Muscle layer of colon (tissue), 2 donors: ENCODE data around the gene KANK2.
"Not testable (repeated sequence)": the region's sequence is repeated elsewhere in the genome, so short reads cannot be mapped to it uniquely, and the experiment has no call there.

Experiments
- H3K27ac ChIP-seq: one replicate; pipeline ENCODE4 v1.7.0; 2013; ENCODE audit warnings: low read depth, mild to moderate bottlenecking, low read length, moderate library complexity
- H3K27me3 ChIP-seq, 2 donors: one replicate each; pipeline ENCODE4 v1.7.0; 2013; ENCODE audit warnings: low read length in 2 of 2, mild to moderate bottlenecking in 2 of 2; ENCODE audit not compliant: insufficient read depth in 2 of 2, control insufficient read depth in 1 of 2
- H3K36me3 ChIP-seq: one replicate; pipeline ENCODE4 v1.7.0; 2013; ENCODE audit warnings: mild to moderate bottlenecking, low read length; ENCODE audit not compliant: insufficient read depth
- H3K4me1 ChIP-seq: one replicate; pipeline ENCODE4 v1.7.0; 2013; ENCODE audit warnings: mild to moderate bottlenecking, low read length; ENCODE audit not compliant: insufficient read depth
- H3K4me3 ChIP-seq, 2 donors: one replicate each; pipeline ENCODE4 v1.7.0; 2013; ENCODE audit warnings: low read length in 2 of 2, low read depth in 1 of 2, mild to moderate bottlenecking in 1 of 2, moderate library complexity in 1 of 2
- H3K9ac ChIP-seq: one replicate; pipeline ENCODE4 v1.7.0; 2013; ENCODE audit warnings: low read length
- H3K9me3 ChIP-seq: one replicate; pipeline ENCODE4 v1.7.0; 2013; ENCODE audit warnings: mild to moderate bottlenecking, low read length
- donor health status: abdominal sarcoma.
- donor health status: Adenocarcinoma of cecum.

The KANK2 gene

GRCh38 chr19:11165486-11166030 is 31.8 kb downstream of the KANK2 start:
- Histone ChIP-seq H3K4me3 (no peak overlapping the region), H3K27me3 (no peaks in the 10 kb centered on the region), H3K9ac (peak overlapping the region; percentile 14), H3K27ac (peak overlapping the region; percentile 84), H3K36me3 (peaks cover 58% of the 10 kb centered on the region), H3K4me1 (peaks cover 51% of the 10 kb centered on the region), H3K9me3 (no peaks in the 10 kb centered on the region)

- Histone ChIP-seq H3K9ac (peak overlapping the region; percentile 1), H3K36me3 (peaks cover 52% of the 10 kb centered on the region), H3K27ac (peak overlapping the region; percentile 84), H3K4me3 (no peak overlapping the region), H3K27me3 (no peaks in the 10 kb centered on the region), H3K9me3 (no peaks in the 10 kb centered on the region), H3K4me1 (peaks cover 51% of the 10 kb centered on the region)
These were observed 32.4 kb downstream of the KANK2 start for GRCh38 chr19:11164879-11165406.

GRCh38 chr19:11164296-11164695 is 33.0 kb downstream of the KANK2 start:
- Histone ChIP-seq H3K27ac (peak overlapping the region; percentile 84), H3K9me3 (no peaks in the 10 kb centered on the region), H3K36me3 (peaks cover 46% of the 10 kb centered on the region), H3K9ac (peak overlapping the region; percentile 1), H3K27me3 (no peaks in the 10 kb centered on the region), H3K4me3 (no peak overlapping the region), H3K4me1 (peaks cover 55% of the 10 kb centered on the region)

DNA sequence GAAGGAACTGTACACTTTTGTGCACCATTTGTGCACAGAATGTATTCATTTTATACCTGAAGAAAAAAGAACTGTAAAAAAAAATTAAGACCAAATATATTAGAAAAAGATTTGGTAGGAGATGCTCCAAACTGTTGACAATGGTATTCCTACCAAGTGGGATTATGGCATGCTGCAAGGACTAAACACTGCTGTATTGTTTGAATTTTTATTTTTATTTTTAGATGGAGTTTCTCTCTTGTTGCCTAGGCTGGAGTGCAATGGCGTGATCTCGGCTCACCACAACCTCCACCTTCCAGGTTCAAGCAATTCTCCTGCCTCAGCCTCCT is 36.9 kb downstream of the KANK2 start:
- H3K9me3 ChIP-seq, H3K9ac ChIP-seq, H3K27me3 ChIP-seq, H3K36me3 ChIP-seq, H3K4me3 ChIP-seq: not testable (repeated sequence)
- Histone ChIP-seq H3K4me1 (peaks cover 57% of the 10 kb centered on the region), H3K27ac (peak overlapping the region; percentile 66)

GRCh38 chr19:11159598-11160439 is 37.5 kb downstream of the KANK2 start:
- H3K4me3 ChIP-seq, result no peak overlapping the region
- H3K27ac ChIP-seq, result peak overlapping the region; percentile 66
- H3K9me3 ChIP-seq, result no peaks in the 10 kb centered on the region
- peaks cover 8% of the 10 kb centered on the region for H3K36me3 ChIP-seq
- H3K27me3 ChIP-seq, result no peaks in the 10 kb centered on the region
- H3K9ac ChIP-seq, result no peak overlapping the region
- H3K4me1 ChIP-seq, result peaks cover 56% of the 10 kb centered on the region

- no peaks in the 10 kb centered on the region for H3K9me3 ChIP-seq
- H3K9ac ChIP-seq, result no peak within 1 kb of the TSS
- H3K4me3 ChIP-seq, result peak within 1 kb of the TSS; percentile 39 to 62
- peaks cover 51% of the 10 kb centered on the region for H3K4me1 ChIP-seq
- H3K36me3 ChIP-seq, result no peaks in the 10 kb centered on the region
- H3K27ac ChIP-seq, result peak within 1 kb of the TSS; percentile 35
- H3K27me3 ChIP-seq, result no peaks in the 10 kb centered on the region
These were observed 41.8 kb downstream of the KANK2 start, which contains the start of gene SPC24 for GRCh38 chr19:11155373-11156120. Gene SPC24 (minus strand): TSS chr19:11155782. CDS start chr19:11155776, 6 bp downstream.

- Histone ChIP-seq H3K4me1 (peaks cover 46% of the 10 kb centered on the region), H3K27ac (no peak overlapping the region), H3K27me3 (no peaks in the 10 kb centered on the region), H3K9me3 (no peaks in the 10 kb centered on the region), H3K9ac (no peak overlapping the region), H3K36me3 (no peaks in the 10 kb centered on the region), H3K4me3 (no peak overlapping the region)
These were observed 42.7 kb downstream of the KANK2 start for GRCh38 chr19:11154683-11155047.

DNA sequence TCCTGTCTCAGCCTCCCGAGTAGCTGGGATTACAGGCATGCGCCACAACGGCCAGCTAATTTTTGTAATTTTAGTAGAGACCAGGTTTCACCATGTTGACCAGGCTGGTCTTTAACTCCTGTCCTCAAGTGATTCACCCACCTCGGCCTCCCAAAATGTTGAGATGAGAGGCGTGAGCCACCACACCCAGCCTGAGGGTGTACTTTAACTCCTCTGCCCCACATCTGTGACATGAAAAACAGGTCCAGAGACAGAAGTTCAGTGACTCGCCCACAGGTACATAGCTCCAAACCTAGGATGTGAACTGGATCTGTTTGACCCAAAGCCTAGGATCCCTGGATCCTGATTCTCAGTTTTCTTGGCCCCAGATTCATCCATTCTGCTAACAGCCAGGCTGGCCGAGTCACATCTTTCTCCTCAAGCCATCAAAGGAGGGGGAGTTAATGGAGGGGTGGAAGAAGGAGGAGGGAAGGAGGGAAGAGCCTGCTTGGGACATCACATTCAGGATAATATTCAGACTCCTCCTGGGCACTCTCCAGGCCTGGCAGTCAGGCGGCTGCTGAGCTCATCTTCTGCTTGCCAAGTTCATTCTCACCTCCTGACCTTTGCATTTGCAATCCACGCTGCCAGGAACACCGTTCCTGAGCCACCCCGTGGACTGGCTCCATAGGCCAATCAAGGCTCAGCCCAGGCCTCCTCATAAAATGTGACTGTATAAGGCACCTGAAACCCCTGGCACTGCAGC is 44.9 kb downstream of the KANK2 start:
- Histone ChIP-seq H3K4me3 (no peak overlapping the region), H3K27me3 (no peaks in the 10 kb centered on the region), H3K9me3 (no peaks in the 10 kb centered on the region), H3K4me1 (peaks cover 30% of the 10 kb centered on the region), H3K9ac (peak overlapping the region; percentile 7), H3K27ac (peak overlapping the region; percentile 90), H3K36me3 (no peaks in the 10 kb centered on the region)

DNA sequence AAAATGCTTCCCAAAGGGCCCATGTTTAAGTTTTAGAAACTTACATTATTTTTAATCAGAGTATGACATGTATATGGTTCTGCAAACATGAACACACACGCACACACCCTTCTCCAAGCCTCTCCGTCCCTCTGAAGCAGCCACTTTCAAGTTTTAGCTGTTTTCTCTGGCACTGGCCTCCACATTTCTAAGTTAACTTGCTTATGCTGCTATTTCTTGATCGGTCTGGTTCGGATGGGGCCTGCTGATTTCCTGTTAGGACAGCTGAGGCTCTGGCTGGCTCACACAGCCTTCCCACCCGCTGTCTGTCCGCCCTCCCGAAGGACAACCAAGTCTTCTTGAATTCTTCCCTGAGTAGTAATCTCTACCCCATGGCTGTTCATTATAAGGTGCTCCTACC is 46.2 kb downstream of the KANK2 start:
- H3K36me3 ChIP-seq, result no peaks in the 10 kb centered on the region
- no peaks in the 10 kb centered on the region for H3K9me3 ChIP-seq
- no peak overlapping the region for H3K4me3 ChIP-seq
- no peak overlapping the region for H3K9ac ChIP-seq
- no peaks in the 10 kb centered on the region for H3K27me3 ChIP-seq
- H3K27ac ChIP-seq, result peak overlapping the region; percentile 51
- H3K4me1 ChIP-seq, result peaks cover 25% of the 10 kb centered on the region

DNA sequence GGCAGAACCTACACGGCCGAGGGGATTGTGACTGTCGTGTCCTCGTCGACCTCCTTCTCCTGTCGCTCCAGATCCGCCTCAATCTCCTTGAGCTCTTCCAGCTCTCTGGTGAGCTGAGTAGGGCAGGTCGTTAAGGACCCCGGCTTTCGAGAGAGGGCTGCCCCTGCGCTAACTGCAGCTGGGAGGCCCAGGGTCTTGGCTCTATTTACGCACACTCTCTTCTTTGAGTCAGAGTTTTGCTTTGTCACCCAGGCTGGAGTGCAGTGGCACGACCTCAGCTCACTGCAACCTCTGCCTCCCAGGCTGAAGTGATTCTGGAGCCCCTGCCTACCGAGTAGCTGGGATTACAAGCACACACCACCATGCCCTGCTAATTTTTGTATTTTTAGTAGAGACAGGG is 49.3 kb downstream of the KANK2 start:
- peaks cover 24% of the 10 kb centered on the region for H3K4me1 ChIP-seq
- H3K9me3 ChIP-seq, result no peaks in the 10 kb centered on the region
- no peaks in the 10 kb centered on the region for H3K27me3 ChIP-seq
- H3K4me3 ChIP-seq, result no peak overlapping the region
- H3K27ac ChIP-seq, result no peak overlapping the region
- H3K36me3 ChIP-seq, result no peaks in the 10 kb centered on the region
- no peak overlapping the region for H3K9ac ChIP-seq

DNA sequence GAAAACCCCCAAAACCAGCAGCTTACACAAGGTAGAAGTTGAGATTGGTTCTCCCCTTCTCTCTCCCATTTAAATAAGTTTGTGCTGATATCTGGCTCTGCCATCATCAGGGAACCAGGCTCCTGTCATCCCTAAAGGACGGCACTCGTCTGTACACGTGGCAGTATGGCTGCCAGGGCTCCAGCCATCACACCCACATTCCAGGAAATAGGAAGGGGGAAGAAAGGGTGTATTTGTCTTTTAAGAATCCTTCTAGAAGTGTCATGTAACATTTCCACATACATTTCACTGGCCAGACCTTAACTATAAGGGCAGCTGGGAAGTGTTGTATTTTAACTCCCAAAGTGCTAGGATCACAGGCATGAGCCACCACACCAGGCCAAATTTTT is 51.8 kb downstream of the KANK2 start:
- Histone ChIP-seq H3K9ac (no peak overlapping the region), H3K36me3 (no peaks in the 10 kb centered on the region), H3K9me3 (no peaks in the 10 kb centered on the region), H3K4me3 (no peak overlapping the region), H3K27ac (no peak overlapping the region), H3K4me1 (peaks cover 23% of the 10 kb centered on the region), H3K27me3 (no peaks in the 10 kb centered on the region)
